Measurements from ENCODE around the gene NELL2. TPM values are rescaled to one million over a fixed set of nuclear protein-coding genes. Genes with fewer than 3 reads are reported as not detected.
A peak's percentile ranks its signal among the peaks of the same experiment; 100 is the strongest.

The NELL2 gene
- total RNA-seq, 2 donors from 2014 or later, result 0.82 to 1.7 TPM

GRCh38 chr12:44573723-44574122 is 302.4 kb downstream of the NELL2 start:
- no peak for DNase-seq
- ATAC-seq, result no peak
- intact Hi-C loops (cut with DNase I), result no loop called here

- intact Hi-C loops (cut with DNase I), result no loop called here
- no peak for ATAC-seq
Observed at GRCh38 chr12:44571006-44571550, 305.0 kb downstream of the NELL2 start.

GRCh38 chr12:44570036-44570583 is 306.0 kb downstream of the NELL2 start:
- ATAC-seq (no peak), DNase-seq (no peak)
- intact Hi-C loops (cut with DNase I), result no loop called here

More at GRCh38 chr12:44571006-44571550, 305.0 kb downstream of the NELL2 start:
- no peak for DNase-seq

- DNase-seq (no peak), ATAC-seq (no peak)
- intact Hi-C loops (cut with DNase I), result no loop called here
Observed at GRCh38 chr12:44565163-44565562, 311.0 kb downstream of the NELL2 start.

- ATAC-seq, result no peak
- intact Hi-C loops (cut with DNase I), result no loop called here
- DNase-seq, result no peak
Observed at GRCh38 chr12:44563486-44563885, 312.6 kb downstream of the NELL2 start.

GRCh38 chr12:44558340-44559100 is 317.6 kb downstream of the NELL2 start:
- no peak for DNase-seq
- intact Hi-C loops (cut with DNase I), result no loop called here
- no peak for ATAC-seq

- no peak for ATAC-seq
- intact Hi-C loops (cut with DNase I), result no loop called here
Observed at GRCh38 chr12:44555454-44555853, 320.7 kb downstream of the NELL2 start.

GRCh38 chr12:44551631-44552030 is 324.5 kb downstream of the NELL2 start:
- DNase-seq (no peak), ATAC-seq (no peak)
- intact Hi-C loops (cut with DNase I), result no loop called here

More at GRCh38 chr12:44555454-44555853, 320.7 kb downstream of the NELL2 start:
- DNase-seq, result no peak

GRCh38 chr12:44550377-44550776 is 325.7 kb downstream of the NELL2 start:
- no peak for DNase-seq
- intact Hi-C loops (cut with DNase I), result no loop called here
- no peak for ATAC-seq

GRCh38 chr12:44546060-44546459 is 330.1 kb downstream of the NELL2 start:
- intact Hi-C loops (cut with DNase I), result no loop called here
- no peak for DNase-seq
- ATAC-seq, result no peak

GRCh38 chr12:44544018-44544417 is 332.1 kb downstream of the NELL2 start:
- no peak for ATAC-seq
- intact Hi-C loops (cut with DNase I), result no loop called here
- DNase-seq, result no peak

- no peak for DNase-seq
- ATAC-seq, result no peak
- intact Hi-C loops (cut with DNase I), result no loop called here
Observed at GRCh38 chr12:44542716-44543115, 333.4 kb downstream of the NELL2 start.

GRCh38 chr12:44537354-44537753 is 338.8 kb downstream of the NELL2 start:
- DNase-seq, result no peak
- intact Hi-C loops (cut with DNase I), result no loop called here
- no peak for ATAC-seq

GRCh38 chr12:44532940-44533339 is 343.2 kb downstream of the NELL2 start:
- ATAC-seq, result no peak
- no peak for DNase-seq
- intact Hi-C loops (cut with DNase I), result no loop called here

GRCh38 chr12:44531320-44531971 is 344.7 kb downstream of the NELL2 start:
- ATAC-seq, result no peak
- intact Hi-C loops (cut with DNase I), result no loop called here
- DNase-seq, result no peak

- ATAC-seq, result no peak
- intact Hi-C loops (cut with DNase I), result no loop called here
- DNase-seq, result no peak
Observed at GRCh38 chr12:44526655-44527182, 349.4 kb downstream of the NELL2 start.

- ATAC-seq (no peak), DNase-seq (no peak)
- intact Hi-C loops (cut with DNase I), result no loop called here
Observed at GRCh38 chr12:44525806-44526654, 350.1 kb downstream of the NELL2 start.

GRCh38 chr12:44523828-44524227 is 352.3 kb downstream of the NELL2 start:
- DNase-seq (no peak), ATAC-seq (no peak)
- intact Hi-C loops (cut with DNase I), result no loop called here

GRCh38 chr12:44521702-44522101 is 354.4 kb downstream of the NELL2 start:
- DNase-seq (no peak), ATAC-seq (peak in 1 of 2 donors; percentile 57)
- intact Hi-C loops (cut with DNase I), result no loop called here
